Measurements from ENCODE around the gene SIPA1L3.
"Not testable (repeated sequence)": the region's sequence is repeated elsewhere in the genome, so short reads cannot be mapped to it uniquely, and the experiment has no call there.

The SIPA1L3 gene

GRCh38 chr19:37920591-37921450 lies 13.8 kb downstream of the SIPA1L3 start:
- no peak for DNase-seq (ENCODE audit: low read depth)

- DNase-seq (ENCODE audit: low read depth): not testable (repeated sequence)
These were observed 17.6 kb downstream of the SIPA1L3 start for GRCh38 chr19:37924573-37924972.

- no peak for DNase-seq (ENCODE audit: low read depth)
These were observed 18.2 kb downstream of the SIPA1L3 start for GRCh38 chr19:37925212-37925611.

GRCh38 chr19:37926255-37926654 lies 19.2 kb downstream of the SIPA1L3 start:
- DNase-seq (ENCODE audit: low read depth): no peak

- DNase-seq (ENCODE audit: low read depth): no peak
These were observed 19.7 kb downstream of the SIPA1L3 start for GRCh38 chr19:37926711-37927110.

GRCh38 chr19:37928527-37929286 lies 21.7 kb downstream of the SIPA1L3 start:
- DNase-seq (ENCODE audit: low read depth): no peak

- no peak for DNase-seq (ENCODE audit: low read depth)
These were observed 22.4 kb downstream of the SIPA1L3 start for GRCh38 chr19:37929355-37929923.

GRCh38 chr19:37930416-37930815 lies 23.4 kb downstream of the SIPA1L3 start:
- DNase-seq (ENCODE audit: low read depth): no peak

- no peak for DNase-seq (ENCODE audit: low read depth)
These were observed 25.1 kb downstream of the SIPA1L3 start for GRCh38 chr19:37931881-37932655.

GRCh38 chr19:37932985-37933936 lies 26.3 kb downstream of the SIPA1L3 start:
- DNase-seq (ENCODE audit: low read depth): no peak

- DNase-seq (ENCODE audit: low read depth): no peak
These were observed 26.9 kb downstream of the SIPA1L3 start for GRCh38 chr19:37933937-37934358.

GRCh38 chr19:37935341-37935740 lies 28.3 kb downstream of the SIPA1L3 start:
- DNase-seq (ENCODE audit: low read depth): no peak

GRCh38 chr19:37936166-37936565 lies 29.2 kb downstream of the SIPA1L3 start:
- no peak for DNase-seq (ENCODE audit: low read depth)

- DNase-seq (ENCODE audit: low read depth): no peak
These were observed 29.9 kb downstream of the SIPA1L3 start for GRCh38 chr19:37936886-37937285.

- DNase-seq (ENCODE audit: low read depth): no peak
These were observed 31.3 kb downstream of the SIPA1L3 start for GRCh38 chr19:37938353-37938752.

GRCh38 chr19:37941782-37942515 lies 34.9 kb downstream of the SIPA1L3 start:
- DNase-seq (ENCODE audit: low read depth): no peak

- no peak for DNase-seq (ENCODE audit: low read depth)
These were observed 35.5 kb downstream of the SIPA1L3 start for GRCh38 chr19:37942516-37942902.

- no peak for DNase-seq (ENCODE audit: low read depth)
These were observed 36.5 kb downstream of the SIPA1L3 start for GRCh38 chr19:37943480-37943879.

- no peak for DNase-seq (ENCODE audit: low read depth)
These were observed 39.1 kb downstream of the SIPA1L3 start for GRCh38 chr19:37946132-37946531.

- DNase-seq (ENCODE audit: low read depth): no peak
These were observed 40.8 kb downstream of the SIPA1L3 start for GRCh38 chr19:37947778-37948177.
